Omental fat pad (tissue), 4 donors: ENCODE measurements around the gene GRB10. TPM values are rescaled to one million over a fixed set of nuclear protein-coding genes. Genes with fewer than 3 reads are reported as not detected.

Source experiments
- ATAC-seq: fragments of 150-250 bp; one replicate; pipeline ENCODE4 v1.9.1; 2016; ENCODE audit warnings: mild to moderate bottlenecking, moderate library complexity; ENCODE audit not compliant: low FRiP score
- DNase-seq: peaks from one replicate; pipeline ENCODE4 v3.0.0-alpha.2; 2019; ENCODE audit warnings: low spot score
- total RNA-seq, 4 donors: library from RNA; depleted of rRNA; stranded (reverse); fragments of >200 nt; gene quantifications; one replicate each; pipeline ENCODE4 v1.1.0, GENCODE V29; 2016
- TF ChIP-seq, protein P1 (sequence below), 3 donors: fragments of 450-650 bp; IDR thresholded peaks; one replicate each; pipeline ENCODE4 v1.5.1; 2016 to 2017; ENCODE audit warnings: antibody characterized with exemption in 3 of 3, mild to moderate bottlenecking in 3 of 3, moderate library complexity in 2 of 3

The GRB10 gene
- total RNA-seq, 4 donors from 2014 or later: 64.6 to 100 (median 75.3) TPM

DNA sequence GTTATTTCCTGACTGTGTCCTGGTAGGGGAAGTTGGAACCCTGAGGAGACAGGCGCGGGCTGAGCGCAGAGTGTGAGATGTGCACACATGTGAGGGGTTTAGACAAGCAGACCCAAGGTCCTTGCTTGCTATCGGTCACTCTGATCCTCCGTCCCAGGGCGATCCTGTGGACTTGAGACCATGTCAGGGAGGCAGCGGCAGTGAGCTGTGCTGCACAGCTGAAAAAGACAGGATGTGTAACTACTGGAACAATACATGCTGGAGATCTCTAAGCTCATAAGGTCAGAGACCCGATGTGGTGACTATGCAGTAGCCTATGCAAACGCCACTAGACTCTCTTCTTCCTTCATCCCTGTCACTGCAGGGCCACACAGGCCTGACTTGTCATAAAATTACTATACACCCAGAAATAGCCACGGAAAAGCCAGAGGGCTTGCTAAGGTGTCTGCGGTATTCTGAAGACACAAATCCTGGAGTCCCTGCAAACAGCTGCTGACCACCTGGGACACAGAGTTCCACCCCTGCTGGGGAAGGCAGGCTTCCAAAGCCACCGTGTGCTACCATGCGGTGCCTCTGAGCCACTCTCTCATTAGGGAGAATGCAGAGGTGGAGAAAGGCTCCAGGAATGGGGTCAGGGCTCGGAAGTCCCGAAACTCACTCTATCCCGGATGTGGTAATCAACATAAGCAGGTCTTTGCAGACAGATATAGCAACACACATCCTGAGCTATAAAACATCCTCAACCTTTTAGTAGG is 126.4 kb downstream of the GRB10 start:
- DNase-seq (no peak), ATAC-seq (no peak)
- TF ChIP-seq, protein P1, sequence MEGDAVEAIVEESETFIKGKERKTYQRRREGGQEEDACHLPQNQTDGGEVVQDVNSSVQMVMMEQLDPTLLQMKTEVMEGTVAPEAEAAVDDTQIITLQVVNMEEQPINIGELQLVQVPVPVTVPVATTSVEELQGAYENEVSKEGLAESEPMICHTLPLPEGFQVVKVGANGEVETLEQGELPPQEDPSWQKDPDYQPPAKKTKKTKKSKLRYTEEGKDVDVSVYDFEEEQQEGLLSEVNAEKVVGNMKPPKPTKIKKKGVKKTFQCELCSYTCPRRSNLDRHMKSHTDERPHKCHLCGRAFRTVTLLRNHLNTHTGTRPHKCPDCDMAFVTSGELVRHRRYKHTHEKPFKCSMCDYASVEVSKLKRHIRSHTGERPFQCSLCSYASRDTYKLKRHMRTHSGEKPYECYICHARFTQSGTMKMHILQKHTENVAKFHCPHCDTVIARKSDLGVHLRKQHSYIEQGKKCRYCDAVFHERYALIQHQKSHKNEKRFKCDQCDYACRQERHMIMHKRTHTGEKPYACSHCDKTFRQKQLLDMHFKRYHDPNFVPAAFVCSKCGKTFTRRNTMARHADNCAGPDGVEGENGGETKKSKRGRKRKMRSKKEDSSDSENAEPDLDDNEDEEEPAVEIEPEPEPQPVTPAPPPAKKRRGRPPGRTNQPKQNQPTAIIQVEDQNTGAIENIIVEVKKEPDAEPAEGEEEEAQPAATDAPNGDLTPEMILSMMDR (IDR thresholded peaks at IDR 0.05): no peak

DNA sequence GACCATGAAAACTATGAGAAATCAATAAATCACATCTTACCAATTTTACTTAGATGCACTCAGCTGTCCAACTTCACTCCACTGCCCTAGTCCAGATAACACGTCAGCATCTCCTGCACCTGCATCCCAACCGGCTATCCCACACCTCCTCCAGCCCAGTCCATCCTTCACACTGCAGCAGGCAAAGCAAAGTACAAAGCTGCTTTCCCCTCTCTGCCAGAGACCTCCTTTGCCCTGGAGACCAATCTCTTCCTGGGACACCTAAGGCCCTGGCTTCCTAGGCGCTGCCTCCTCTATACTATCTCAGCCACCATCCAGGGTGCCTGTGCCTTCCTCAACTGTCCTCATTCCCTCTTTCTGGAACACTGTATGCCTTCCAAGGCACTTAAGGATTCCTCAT is 127.2 kb downstream of the GRB10 start:
- no peak for ATAC-seq
- TF ChIP-seq, protein P1 (IDR thresholded peaks at IDR 0.05): no peak
- no peak for DNase-seq

DNA sequence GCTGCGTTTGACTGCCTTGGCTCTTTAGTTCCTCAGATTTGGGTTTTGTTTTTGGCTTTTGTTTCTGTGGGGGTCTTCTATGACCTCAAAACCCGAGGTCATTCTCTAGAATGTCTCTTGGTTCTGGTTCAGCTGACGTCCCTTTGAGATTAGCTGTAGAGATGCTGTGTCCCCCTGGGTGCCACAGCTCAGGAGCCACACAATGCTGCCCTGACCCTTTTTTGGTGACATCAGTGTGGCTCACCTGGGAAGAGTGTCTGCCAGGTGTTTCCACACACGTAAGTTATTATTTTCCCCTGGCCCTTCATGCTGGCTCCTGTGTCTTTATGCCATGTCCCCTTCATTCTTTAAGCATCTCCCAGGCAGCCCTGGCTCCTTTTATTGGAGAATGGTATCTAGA is 127.7 kb downstream of the GRB10 start:
- no peak for ATAC-seq
- DNase-seq: no peak
- TF ChIP-seq, protein P1 (IDR thresholded peaks at IDR 0.05): no peak

DNA sequence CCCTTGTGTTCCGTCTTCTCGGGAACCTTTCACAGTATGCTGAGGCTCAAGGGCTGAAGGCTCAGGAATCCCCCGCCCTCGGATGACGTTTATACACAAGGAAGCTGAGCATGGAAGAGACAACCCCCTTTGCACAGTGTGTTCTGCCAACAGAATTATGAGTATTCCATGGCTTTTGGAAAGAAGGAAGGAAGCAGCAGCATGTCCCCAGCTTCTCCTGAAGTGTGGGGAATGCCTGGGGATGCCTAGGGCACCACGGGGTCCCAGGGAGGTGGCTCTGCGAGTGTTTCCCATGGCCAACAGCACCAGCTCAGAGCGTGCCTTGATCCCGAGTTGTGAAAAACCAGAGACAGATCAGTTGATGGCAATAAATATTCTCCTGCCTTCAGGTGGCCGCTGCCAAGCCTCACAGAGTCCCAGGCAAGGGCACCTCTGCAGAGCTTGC is 128.7 kb downstream of the GRB10 start:
- DNase-seq (no peak), ATAC-seq (no peak)
- TF ChIP-seq, protein P1 (IDR thresholded peaks at IDR 0.05): no peak

DNA sequence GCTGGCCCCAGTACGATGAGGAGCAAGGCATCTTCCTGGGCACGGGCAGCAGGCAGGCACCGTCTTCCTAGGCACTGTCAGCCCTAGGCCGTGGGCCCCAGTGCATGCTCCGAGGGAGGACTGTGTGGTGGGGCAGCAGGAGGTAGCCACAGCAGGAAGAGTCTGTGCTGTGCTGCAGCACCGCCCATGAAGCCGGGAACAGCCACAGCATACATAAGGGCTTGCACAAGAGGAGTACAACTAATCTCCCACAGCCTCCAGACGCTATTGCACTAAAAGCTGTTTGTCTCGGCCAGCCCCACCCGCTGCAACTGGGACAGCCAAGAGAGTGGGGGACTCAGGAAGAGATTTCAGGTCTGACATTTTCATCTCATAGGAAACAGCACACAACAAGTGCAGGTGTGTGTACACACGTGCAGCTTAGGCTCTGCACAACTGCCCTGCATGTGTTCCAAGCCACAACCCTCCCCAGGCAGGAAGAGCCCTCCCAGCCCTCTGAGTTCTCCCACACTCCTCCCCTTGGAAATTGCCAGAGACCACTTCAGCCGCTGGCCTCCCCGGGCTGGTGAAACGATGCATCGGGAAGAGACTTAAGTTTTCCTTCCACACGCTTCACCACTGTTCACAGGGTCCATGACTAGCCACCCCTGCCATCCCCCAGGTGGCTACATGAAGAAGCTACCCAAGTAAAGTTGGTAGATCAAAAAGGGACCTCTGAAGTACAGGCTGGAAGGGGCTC is 129.4 kb downstream of the GRB10 start:
- peak; percentile 66 for ATAC-seq
- TF ChIP-seq, protein P1 (IDR thresholded peaks at IDR 0.05): no peak
- no peak for DNase-seq

DNA sequence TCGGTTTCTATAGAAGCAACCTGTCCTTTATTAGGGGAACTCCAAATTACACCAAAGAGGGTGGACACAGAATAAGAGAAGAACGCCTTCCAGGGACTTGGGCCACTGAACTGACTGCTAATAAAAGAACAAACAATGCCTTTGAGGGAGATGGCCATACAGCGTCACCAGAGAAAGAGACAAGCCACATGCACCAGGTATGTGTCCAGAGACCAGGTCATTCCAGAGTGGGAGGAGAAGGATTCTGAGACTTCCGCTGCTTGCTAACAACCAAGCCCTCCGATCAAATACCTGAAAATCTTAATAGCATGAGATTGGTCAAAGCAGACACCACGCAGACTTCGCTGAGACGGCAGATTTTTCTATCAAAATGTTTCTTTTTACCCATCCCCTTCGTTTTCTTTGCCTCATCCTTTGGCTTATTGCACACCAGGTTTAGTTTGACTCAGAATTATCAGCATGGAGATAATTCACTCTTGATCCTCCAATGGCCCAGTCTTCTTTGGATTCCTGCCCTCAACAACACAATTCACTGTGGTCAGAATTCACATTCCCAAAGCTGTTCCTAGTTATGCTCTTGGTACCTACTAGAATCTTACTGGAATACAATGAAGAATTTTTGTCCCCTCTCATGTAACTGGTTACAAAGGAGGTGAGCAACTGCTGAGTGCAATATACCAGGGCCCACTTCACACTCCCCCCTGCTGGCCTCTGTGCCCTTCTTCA is 130.1 kb downstream of the GRB10 start:
- DNase-seq (no peak), ATAC-seq (no peak)
- TF ChIP-seq, protein P1 (IDR thresholded peaks at IDR 0.05): no peak
